Measurements from ENCODE around the gene PPP1R13L.

PPP1R13L gene

GRCh38 chr19:45331411-45331810, 73.5 kb downstream of the PPP1R13L start:
- TF ChIP-seq CTCF (conservative IDR thresholded peaks at IDR 0.05; ENCODE audit: low read length) = no peak
- DNase-seq (ENCODE audit: low read depth) = no peak
- no peak overlapping the region for H3K4me3 ChIP-seq (ENCODE audit: low read length)

All from AG10803 (cell line).